GM19035 (cell line): ENCODE data around the gene DOCK6.
A peak's percentile ranks its signal among the peaks of the same experiment; 100 is the strongest.

Source experiments
- ATAC-seq: cut with Tn5 transposase; IDR thresholded peaks from one replicate; pipeline ENCODE4 v1.9.1; 2021; ENCODE audit not compliant: unreplicated experiment

DOCK6 gene

GRCh38 chr19:11261971-11262839 is at the start of gene DOCK6:
Gene DOCK6, minus strand, starts transcription at chr19:11262524. Its CDS starts 84 bp downstream, at chr19:11262440.
- no peak for ATAC-seq

DNA sequence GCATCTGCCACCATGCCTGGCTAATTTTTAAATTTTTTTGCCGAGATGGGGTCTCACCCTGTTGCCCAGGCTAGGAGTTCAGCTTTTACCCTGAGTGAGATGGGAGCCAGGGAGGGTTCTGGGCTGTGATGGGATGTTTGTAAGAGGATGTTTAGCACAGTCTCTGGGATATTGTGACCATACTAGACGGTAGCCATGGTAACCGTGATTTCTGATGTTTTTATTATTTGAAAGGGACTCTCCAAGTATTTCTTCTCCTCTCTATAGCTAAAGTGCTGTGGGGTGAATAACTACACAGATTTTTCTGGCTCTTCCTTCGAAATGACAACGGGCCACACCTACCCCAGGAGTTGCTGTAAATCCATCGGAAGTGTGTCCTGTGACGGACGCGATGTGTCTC is 44.0 kb upstream of the DOCK6 start:
- no peak for ATAC-seq

DNA sequence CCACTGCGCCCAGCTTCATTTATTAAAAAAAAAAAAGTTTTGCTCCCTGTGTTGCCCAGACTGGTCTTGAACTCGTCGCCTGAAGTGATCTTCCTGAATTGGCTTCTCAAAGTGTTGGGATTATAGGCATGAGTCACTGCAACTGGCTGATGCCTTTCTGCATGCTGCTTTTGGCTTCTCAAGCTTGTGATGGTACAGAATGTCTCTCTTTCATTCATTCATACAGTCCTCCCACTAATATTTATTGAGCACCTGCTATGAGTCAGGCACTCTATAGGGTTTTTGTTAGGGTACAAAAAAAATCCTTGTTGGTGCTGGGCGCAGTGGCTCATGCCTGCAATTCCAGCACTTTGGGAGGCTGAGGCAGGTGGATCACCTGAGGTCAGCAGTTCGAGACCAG is 42.6 kb upstream of the DOCK6 start:
- ATAC-seq: no peak

DNA sequence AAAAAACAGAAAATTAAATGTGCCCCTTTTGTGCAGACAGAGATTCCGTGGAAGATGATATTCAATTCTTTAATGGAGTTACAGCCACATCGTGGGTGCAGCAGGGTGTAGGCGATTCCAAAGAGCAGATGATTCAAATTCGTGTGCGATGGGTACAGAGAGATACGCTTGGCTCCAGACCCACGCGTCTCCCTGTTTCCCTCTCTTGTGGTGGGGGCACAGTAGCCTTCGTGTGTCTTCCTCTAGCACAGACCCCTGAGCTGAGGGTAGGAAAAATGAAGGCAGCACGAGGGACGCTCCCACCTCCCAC is 38.4 kb upstream of the DOCK6 start:
- ATAC-seq: no peak

DNA sequence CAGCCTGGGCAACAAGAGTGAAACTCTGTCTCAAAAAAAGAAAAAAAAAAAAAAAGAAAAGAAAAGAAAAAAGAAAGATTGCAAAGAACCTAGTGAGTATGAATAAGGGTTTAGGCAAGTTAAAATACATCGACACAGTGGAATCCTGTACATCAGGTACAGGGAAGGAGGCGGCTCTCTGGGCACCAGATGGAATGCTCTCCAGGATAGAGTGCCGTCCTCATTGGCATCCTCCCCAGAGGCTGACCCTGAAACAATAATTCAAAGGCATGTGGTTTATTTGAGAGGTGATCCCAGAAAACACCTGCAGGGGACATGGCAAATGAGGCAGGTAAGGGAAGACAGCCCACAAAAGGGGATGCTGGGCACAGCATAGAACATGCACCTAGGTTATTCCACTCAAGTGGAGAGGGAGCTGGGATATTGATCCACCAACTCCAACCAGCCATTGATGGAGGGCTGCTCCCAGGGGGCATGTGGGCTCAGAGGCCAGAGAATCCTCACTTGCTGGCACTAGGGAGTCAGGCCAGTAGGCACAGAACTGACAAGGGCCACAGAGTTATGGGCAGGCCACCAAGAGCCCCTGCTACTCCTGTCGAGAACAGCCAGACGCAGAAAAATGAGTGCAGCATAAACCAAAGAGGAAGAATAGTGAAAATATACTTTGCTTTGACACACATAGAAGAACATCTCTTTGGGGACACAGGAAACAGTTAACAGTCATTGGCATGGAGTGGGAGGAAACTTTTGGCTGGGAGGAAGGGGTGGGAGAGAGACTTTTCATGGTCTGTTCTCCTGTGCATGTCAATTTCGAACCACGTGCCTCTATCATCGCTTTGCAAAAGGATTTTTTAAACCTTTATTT is 37.9 kb upstream of the DOCK6 start:
- ATAC-seq: no peak

DNA sequence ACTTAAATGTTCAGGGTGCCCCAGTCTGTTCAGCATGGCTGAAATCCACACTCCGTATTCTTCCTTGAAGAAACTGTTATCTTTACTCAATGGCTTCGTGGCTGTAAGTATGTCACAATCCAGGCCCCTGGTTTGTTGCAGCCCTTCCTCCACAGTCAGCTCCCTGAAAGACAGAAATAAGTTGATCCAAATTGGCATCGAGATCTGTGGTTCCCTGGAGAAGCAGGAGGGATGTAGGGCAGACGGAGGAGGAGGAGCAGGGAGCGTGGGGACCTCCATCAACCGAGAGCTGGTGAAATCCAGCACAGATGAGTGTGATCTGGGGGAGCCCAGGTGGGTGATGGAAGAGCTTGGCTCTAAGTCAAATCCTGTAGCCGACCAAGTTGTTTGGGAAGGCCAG is 33.9 kb upstream of the DOCK6 start:
- no peak for ATAC-seq

GRCh38 chr19:11295665-11296245 is 33.4 kb upstream of the DOCK6 start, which contains the start of gene TSPAN16:
Gene TSPAN16, plus strand, starts transcription at chr19:11296160. Its CDS starts 138 bp downstream, at chr19:11296298.
- ATAC-seq: no peak

- ATAC-seq: no peak
Observed at GRCh38 chr19:11295180-11295579, 32.9 kb upstream of the DOCK6 start.

DNA sequence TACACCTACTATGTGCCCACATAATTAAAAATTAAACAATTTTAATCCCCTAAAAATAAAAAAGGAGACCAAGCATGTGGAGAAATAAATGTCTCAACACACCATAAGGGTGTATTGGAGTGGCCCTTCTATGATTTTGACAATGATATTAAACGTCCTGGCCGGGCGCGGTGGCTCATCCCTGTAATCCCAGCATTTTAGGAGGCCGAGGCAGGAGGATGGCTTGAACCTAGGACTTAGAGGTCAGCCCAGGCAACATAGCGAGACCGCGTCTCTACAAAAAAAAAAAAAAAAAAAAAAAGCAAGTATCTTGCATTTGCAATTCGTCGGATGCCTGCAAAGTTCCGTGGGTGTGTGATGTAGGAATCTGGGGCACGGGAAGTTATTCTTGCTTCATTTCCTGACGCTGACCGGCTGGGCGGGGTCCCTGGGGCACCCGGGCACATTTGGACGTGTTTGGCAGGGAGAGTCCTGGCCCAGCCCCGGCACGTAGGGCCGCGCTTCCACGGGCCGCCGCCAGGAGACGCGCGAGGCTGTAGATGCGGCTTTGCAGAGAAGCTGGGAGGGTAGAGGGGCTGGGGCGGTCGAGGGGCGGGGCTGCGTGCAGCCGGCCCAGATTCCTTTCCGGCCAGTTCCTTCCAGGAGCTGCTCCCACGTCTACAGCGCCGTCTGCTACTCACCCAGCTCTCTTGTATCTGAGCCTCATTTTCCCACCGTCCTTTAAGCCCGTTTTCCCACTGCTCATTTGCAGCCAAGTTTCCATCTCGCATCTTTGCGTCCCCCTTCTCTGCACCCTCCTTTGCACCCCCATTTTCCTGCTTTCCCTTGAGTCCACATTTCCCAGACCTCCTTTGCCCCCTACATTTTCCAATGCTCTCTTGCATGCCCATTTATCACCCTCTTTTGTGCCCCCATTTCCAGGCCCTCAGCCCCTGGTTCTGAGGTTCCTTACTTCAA is 31.4 kb upstream of the DOCK6 start:
- ATAC-seq: peak; percentile 50

DNA sequence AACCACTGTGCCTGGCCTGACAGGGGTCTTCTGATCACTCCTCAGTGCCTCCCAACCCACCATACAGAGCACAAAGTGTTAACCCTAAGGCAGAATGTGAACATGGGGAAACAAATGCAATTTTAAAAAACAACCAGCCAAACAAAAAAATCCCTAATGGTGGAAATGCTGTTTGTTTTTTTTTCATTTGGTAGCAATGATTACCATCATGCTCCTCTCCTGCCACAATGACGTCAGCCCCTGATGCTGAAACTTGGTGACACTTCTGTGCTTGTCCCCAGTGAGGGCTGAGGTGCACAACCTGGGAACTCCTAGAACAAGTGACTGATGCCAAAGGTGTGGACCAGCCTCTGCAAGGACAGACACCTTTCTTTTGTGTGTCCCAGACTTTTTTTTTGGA is 29.7 kb upstream of the DOCK6 start:
- ATAC-seq: no peak

GRCh38 chr19:11291415-11291814 is 29.1 kb upstream of the DOCK6 start:
- no peak for ATAC-seq

DNA sequence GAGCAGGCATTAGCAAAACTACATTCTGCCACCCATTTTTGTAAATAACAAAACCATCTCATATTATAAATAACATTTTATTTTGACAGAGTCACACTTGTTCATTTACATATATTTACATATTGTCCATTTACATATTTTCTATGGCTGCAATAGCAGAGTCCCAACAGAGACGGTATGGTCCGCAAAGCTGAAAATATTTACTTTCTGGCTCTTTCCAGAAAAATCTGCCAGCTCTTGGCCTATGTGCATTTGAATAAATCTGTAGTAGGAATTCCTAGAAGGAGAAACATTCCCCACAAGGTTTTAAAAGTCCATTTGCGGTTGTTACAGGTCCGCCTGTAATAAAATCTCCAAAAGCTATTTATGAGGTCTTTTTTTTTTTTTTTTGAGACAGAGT is 27.9 kb upstream of the DOCK6 start:
- ATAC-seq: no peak

DNA sequence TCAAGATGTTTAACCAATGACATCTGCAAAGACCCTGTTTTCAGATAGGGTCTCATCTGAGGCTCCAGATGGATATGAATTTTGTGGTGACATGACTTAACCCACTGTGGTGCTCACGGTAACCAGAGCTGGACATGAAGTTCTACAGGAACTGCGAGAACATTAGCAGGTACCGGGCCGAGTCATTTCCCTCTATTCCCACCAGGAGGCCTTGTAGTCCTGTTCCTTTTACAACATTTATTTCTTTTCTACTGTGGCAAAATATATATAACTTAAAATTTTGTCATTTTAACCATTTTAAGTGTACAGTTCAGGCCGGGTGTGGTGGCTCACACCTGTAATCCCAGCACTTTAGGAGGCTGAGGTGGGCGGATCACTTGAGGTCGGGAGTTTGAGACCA is 26.0 kb upstream of the DOCK6 start:
- no peak for ATAC-seq

GRCh38 chr19:11286312-11286974 is 24.1 kb upstream of the DOCK6 start:
- ATAC-seq: no peak

- ATAC-seq: no peak
Observed at GRCh38 chr19:11284515-11284914, 22.2 kb upstream of the DOCK6 start.

GRCh38 chr19:11281356-11282049 is 19.2 kb upstream of the DOCK6 start:
- no peak for ATAC-seq

- no peak for ATAC-seq
Observed at GRCh38 chr19:11279505-11280236, 17.3 kb upstream of the DOCK6 start.

DNA sequence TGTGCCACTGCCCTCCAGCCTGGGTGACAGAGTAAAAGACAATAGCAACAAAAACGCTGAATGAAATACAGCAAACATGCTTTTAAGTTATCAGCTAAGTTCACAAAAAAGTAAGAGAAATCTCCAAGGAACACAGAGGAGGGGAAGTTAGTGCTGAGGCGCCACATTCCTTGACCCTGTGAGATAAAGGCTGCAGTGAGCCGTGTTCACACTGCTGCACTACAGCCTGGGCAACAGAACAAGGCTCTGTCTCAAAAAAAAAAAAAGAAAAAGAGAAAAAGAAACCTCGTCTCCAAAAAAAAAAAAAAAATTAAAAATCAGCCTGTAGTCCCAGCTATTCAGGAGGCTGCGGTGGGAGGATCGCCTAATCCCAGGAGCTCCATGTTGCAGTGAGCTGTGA is 16.3 kb upstream of the DOCK6 start:
- no peak for ATAC-seq
